ENCODE results near the gene IPP.

Gene IPP

GRCh38 chr1:45765999-45766792 is 15.7 kb upstream of the IPP start:
- Histone ChIP-seq H3K9me3 (replicated peaks in 1 of 2; ENCODE audit: control insufficient read depth in 2 of 2, insufficient read depth in 1 of 2, low read depth in 1 of 2, low read length in 2 of 2) (no peaks in the 10 kb centered on the region), H2BK5ac (ENCODE audit: low read length) (no peak overlapping the region), H3K23ac (ENCODE audit: low read depth, low read length, poor library complexity) (no peak overlapping the region), H3K4me1 (ENCODE audit: control insufficient read depth in 2 of 2, insufficient read depth in 1 of 2, low read depth in 1 of 2, low read length in 2 of 2) (no peaks in the 10 kb centered on the region), H3K4ac (ENCODE audit: low read length) (no peak overlapping the region), H4K91ac (ENCODE audit: low read depth, low read length, poor library complexity) (no peak overlapping the region), H3K27ac (replicated peaks; ENCODE audit: low read length) (no peak overlapping the region), H3K4me3 (ENCODE audit: low read length in 2 of 2) (no peak overlapping the region), H2BK12ac (ENCODE audit: low read length) (no peak overlapping the region), H3K79me1 (ENCODE audit: low read depth, low read length) (no peaks in the 10 kb centered on the region), H3K36me3 (replicated peaks in 1 of 2; ENCODE audit: control insufficient read depth in 2 of 2, insufficient read depth in 2 of 2, low read length in 2 of 2) (no peaks in the 10 kb centered on the region), H2AFZ (ENCODE audit: low read length) (no peak overlapping the region), H3K9ac (ENCODE audit: low read depth, low read length, poor library complexity) (no peak overlapping the region), H3K14ac (ENCODE audit: low read length) (no peak overlapping the region), H2AK5ac (ENCODE audit: low read depth, low read length) (no peak overlapping the region), H3K27me3 (ENCODE audit: control insufficient read depth in 3 of 3, insufficient read depth in 3 of 3, low read depth in 1 of 3, low read length in 3 of 3) (no peaks in the 10 kb centered on the region), H4K8ac (ENCODE audit: low read depth, low read length) (no peak overlapping the region), H3K18ac (ENCODE audit: low read length) (no peak overlapping the region), H3K4me2 (ENCODE audit: insufficient read depth, low read length, poor library complexity, severe bottlenecking) (no peak overlapping the region), H2BK15ac (ENCODE audit: low read length) (no peak overlapping the region), H2BK120ac (ENCODE audit: low read depth, low read length) (no peak overlapping the region)
- WGBS, 2 donors (ENCODE audit: extremely low coverage in 2 of 2, insufficient read length in 2 of 2, insufficient replicate concordance in 1 of 2), result no CpG with 5 or more reads among the region's 13 CpGs
- DNase-seq (ENCODE audit: low spot score), result no peak

- DNase-seq (ENCODE audit: low spot score), result no peak
- Histone ChIP-seq H4K8ac (ENCODE audit: low read depth, low read length) (no peak overlapping the region), H3K9ac (ENCODE audit: low read depth, low read length, poor library complexity) (no peak overlapping the region), H2BK12ac (ENCODE audit: low read length) (no peak overlapping the region), H3K9me3 (replicated peaks in 1 of 2; ENCODE audit: control insufficient read depth in 2 of 2, insufficient read depth in 1 of 2, low read depth in 1 of 2, low read length in 2 of 2) (no peaks in the 10 kb centered on the region), H3K14ac (ENCODE audit: low read length) (no peak overlapping the region), H2BK5ac (ENCODE audit: low read length) (no peak overlapping the region), H3K4ac (ENCODE audit: low read length) (no peak overlapping the region), H2BK15ac (ENCODE audit: low read length) (no peak overlapping the region), H3K79me1 (ENCODE audit: low read depth, low read length) (no peaks in the 10 kb centered on the region), H4K91ac (ENCODE audit: low read depth, low read length, poor library complexity) (no peak overlapping the region), H3K23ac (ENCODE audit: low read depth, low read length, poor library complexity) (no peak overlapping the region), H2AK5ac (ENCODE audit: low read depth, low read length) (no peak overlapping the region), H3K18ac (ENCODE audit: low read length) (no peak overlapping the region), H3K27ac (replicated peaks; ENCODE audit: low read length) (no peak overlapping the region), H3K36me3 (replicated peaks in 1 of 2; ENCODE audit: control insufficient read depth in 2 of 2, insufficient read depth in 2 of 2, low read length in 2 of 2) (no peaks in the 10 kb centered on the region), H3K27me3 (ENCODE audit: control insufficient read depth in 3 of 3, insufficient read depth in 3 of 3, low read depth in 1 of 3, low read length in 3 of 3) (peaks cover 0 to 10% (median 0%) of the 10 kb centered on the region in 3 experiments), H3K4me3 (ENCODE audit: low read length in 2 of 2) (no peak overlapping the region), H3K4me1 (ENCODE audit: control insufficient read depth in 2 of 2, insufficient read depth in 1 of 2, low read depth in 1 of 2, low read length in 2 of 2) (no peaks in the 10 kb centered on the region), H2AFZ (ENCODE audit: low read length) (no peak overlapping the region), H2BK120ac (ENCODE audit: low read depth, low read length) (no peak overlapping the region), H3K4me2 (ENCODE audit: insufficient read depth, low read length, poor library complexity, severe bottlenecking) (no peak overlapping the region)
- WGBS, 2 donors (ENCODE audit: extremely low coverage in 2 of 2, insufficient read length in 2 of 2, insufficient replicate concordance in 1 of 2), result no CpG with 5 or more reads among the region's 3 CpGs
Observed at GRCh38 chr1:45762291-45762690, 11.8 kb upstream of the IPP start.

GRCh38 chr1:45755697-45756096 is 5.2 kb upstream of the IPP start:
- H3K4ac ChIP-seq (ENCODE audit: low read length), result no peak overlapping the region
- WGBS, 2 donors (ENCODE audit: extremely low coverage in 2 of 2, insufficient read length in 2 of 2, insufficient replicate concordance in 1 of 2), result no CpG with 5 or more reads among the region's 5 CpGs
- no peak for DNase-seq (ENCODE audit: low spot score)

GRCh38 chr1:45753248-45754037 is 3.0 kb upstream of the IPP start:
- H3K4ac ChIP-seq (ENCODE audit: low read length), result no peak overlapping the region
- no peak overlapping the region for H3K4me2 ChIP-seq (ENCODE audit: insufficient read depth, low read length, poor library complexity, severe bottlenecking)
- no peak overlapping the region for H2BK15ac ChIP-seq (ENCODE audit: low read length)
- H2AFZ ChIP-seq (ENCODE audit: low read length), result no peak overlapping the region
- H3K27me3 ChIP-seq (ENCODE audit: control insufficient read depth in 3 of 3, insufficient read depth in 3 of 3, low read depth in 1 of 3, low read length in 3 of 3), result peaks cover 0 to 17% (median 0%) of the 10 kb centered on the region in 3 experiments
- peaks cover 2 to 19% of the 10 kb centered on the region in 2 donors for H3K9me3 ChIP-seq (replicated peaks in 1 of 2; ENCODE audit: control insufficient read depth in 2 of 2, insufficient read depth in 1 of 2, low read depth in 1 of 2, low read length in 2 of 2)
- no peak overlapping the region for H2BK12ac ChIP-seq (ENCODE audit: low read length)
- no peak overlapping the region for H2AK5ac ChIP-seq (ENCODE audit: low read depth, low read length)
- no peak overlapping the region for H4K91ac ChIP-seq (ENCODE audit: low read depth, low read length, poor library complexity)
- no peak overlapping the region for H2BK120ac ChIP-seq (ENCODE audit: low read depth, low read length)
- H3K14ac ChIP-seq (ENCODE audit: low read length), result no peak overlapping the region
- H3K18ac ChIP-seq (ENCODE audit: low read length), result no peak overlapping the region
- H3K27ac ChIP-seq (replicated peaks; ENCODE audit: low read length), result no peak overlapping the region
- H3K4me1 ChIP-seq (ENCODE audit: control insufficient read depth in 2 of 2, insufficient read depth in 1 of 2, low read depth in 1 of 2, low read length in 2 of 2), result peaks cover 2 to 5% of the 10 kb centered on the region in 2 donors
- no peak overlapping the region for H3K4me3 ChIP-seq (ENCODE audit: low read length in 2 of 2)
- no peak overlapping the region for H2BK5ac ChIP-seq (ENCODE audit: low read length)
- H3K36me3 ChIP-seq (replicated peaks in 1 of 2; ENCODE audit: control insufficient read depth in 2 of 2, insufficient read depth in 2 of 2, low read length in 2 of 2), result no peaks in the 10 kb centered on the region
- WGBS, 2 donors (ENCODE audit: extremely low coverage in 2 of 2, insufficient read length in 2 of 2, insufficient replicate concordance in 1 of 2), result no CpG with 5 or more reads among the region's 11 CpGs
- H3K79me1 ChIP-seq (ENCODE audit: low read depth, low read length), result no peaks in the 10 kb centered on the region
- no peak overlapping the region for H3K23ac ChIP-seq (ENCODE audit: low read depth, low read length, poor library complexity)
- no peak overlapping the region for H4K8ac ChIP-seq (ENCODE audit: low read depth, low read length)
- no peak overlapping the region for H3K9ac ChIP-seq (ENCODE audit: low read depth, low read length, poor library complexity)
- DNase-seq (ENCODE audit: low spot score), result no peak

More at GRCh38 chr1:45755697-45756096, 5.2 kb upstream of the IPP start:
- H3K27ac ChIP-seq (replicated peaks; ENCODE audit: low read length), result no peak overlapping the region
- H4K8ac ChIP-seq (ENCODE audit: low read depth, low read length), result no peak overlapping the region
- H3K4me3 ChIP-seq (ENCODE audit: low read length in 2 of 2), result no peak overlapping the region
- no peak overlapping the region for H2AK5ac ChIP-seq (ENCODE audit: low read depth, low read length)
- no peak overlapping the region for H2AFZ ChIP-seq (ENCODE audit: low read length)
- no peak overlapping the region for H3K18ac ChIP-seq (ENCODE audit: low read length)
- H3K79me1 ChIP-seq (ENCODE audit: low read depth, low read length), result no peaks in the 10 kb centered on the region
- no peak overlapping the region for H2BK120ac ChIP-seq (ENCODE audit: low read depth, low read length)
- no peak overlapping the region for H3K9ac ChIP-seq (ENCODE audit: low read depth, low read length, poor library complexity)
- H4K91ac ChIP-seq (ENCODE audit: low read depth, low read length, poor library complexity), result no peak overlapping the region
- H2BK12ac ChIP-seq (ENCODE audit: low read length), result no peak overlapping the region
- H3K14ac ChIP-seq (ENCODE audit: low read length), result no peak overlapping the region
- H3K27me3 ChIP-seq (ENCODE audit: control insufficient read depth in 3 of 3, insufficient read depth in 3 of 3, low read depth in 1 of 3, low read length in 3 of 3), result peaks cover 0 to 25% (median 0%) of the 10 kb centered on the region in 3 experiments
- H3K4me1 ChIP-seq (ENCODE audit: control insufficient read depth in 2 of 2, insufficient read depth in 1 of 2, low read depth in 1 of 2, low read length in 2 of 2), result peaks cover 0 to 2% of the 10 kb centered on the region in 2 donors
- no peak overlapping the region for H3K4me2 ChIP-seq (ENCODE audit: insufficient read depth, low read length, poor library complexity, severe bottlenecking)
- no peak overlapping the region for H3K23ac ChIP-seq (ENCODE audit: low read depth, low read length, poor library complexity)
- H2BK5ac ChIP-seq (ENCODE audit: low read length), result no peak overlapping the region
- H3K36me3 ChIP-seq (replicated peaks in 1 of 2; ENCODE audit: control insufficient read depth in 2 of 2, insufficient read depth in 2 of 2, low read length in 2 of 2), result no peaks in the 10 kb centered on the region
- H2BK15ac ChIP-seq (ENCODE audit: low read length), result no peak overlapping the region
- peaks cover 2 to 19% of the 10 kb centered on the region in 2 donors for H3K9me3 ChIP-seq (replicated peaks in 1 of 2; ENCODE audit: control insufficient read depth in 2 of 2, insufficient read depth in 1 of 2, low read depth in 1 of 2, low read length in 2 of 2)
